Measurements from ENCODE around the gene SCNN1B.

SCNN1B gene

DNA sequence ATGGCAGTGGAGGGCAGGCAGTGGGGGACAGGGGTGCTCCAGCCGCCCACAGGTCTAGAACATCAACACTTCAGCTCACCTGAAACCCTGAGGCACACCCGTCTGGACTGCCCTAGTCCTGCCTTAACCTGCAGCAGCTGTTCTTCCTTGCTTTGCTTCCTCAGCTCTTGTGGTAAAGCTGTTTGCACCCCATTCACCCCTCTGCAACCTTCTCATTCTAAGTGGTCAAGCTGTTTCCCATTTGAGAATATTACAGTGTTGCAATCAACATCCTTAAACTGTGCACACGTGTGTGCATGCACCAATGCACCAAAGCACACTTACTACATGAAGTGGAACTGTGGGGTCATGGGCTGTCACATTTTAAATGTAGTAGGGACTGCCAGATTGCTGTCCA is 32.4 kb downstream of the SCNN1B start:
- no peaks in the 10 kb centered on the region for H3K36me3 Mint-ChIP-seq (ENCODE audit: low read depth)

DNA sequence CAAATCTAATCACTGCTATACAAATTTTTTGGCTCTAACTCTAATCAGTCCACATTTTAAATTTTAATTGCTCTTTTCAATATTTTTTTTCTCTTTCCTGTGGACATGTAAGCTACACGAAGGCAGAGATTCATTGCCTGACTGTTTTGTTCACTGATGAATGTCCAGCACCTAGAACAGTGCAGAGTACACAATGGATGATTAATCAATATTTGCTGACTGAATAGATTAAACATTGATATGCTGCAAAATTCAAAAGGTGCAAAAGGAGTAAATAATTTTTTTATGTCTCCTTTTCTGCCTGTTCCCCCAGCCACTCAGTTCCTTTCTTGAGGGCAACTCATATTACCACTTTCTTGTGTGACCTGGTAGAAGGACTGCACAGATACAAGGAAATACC is 32.8 kb downstream of the SCNN1B start:
- H3K27me3 Mint-ChIP-seq (ENCODE audit: low read depth), result peaks cover 8% of the 10 kb centered on the region
- no peaks in the 10 kb centered on the region for H3K4me1 Mint-ChIP-seq
- no peak overlapping the region for H3K4me3 Mint-ChIP-seq
- TF ChIP-seq, protein P1, sequence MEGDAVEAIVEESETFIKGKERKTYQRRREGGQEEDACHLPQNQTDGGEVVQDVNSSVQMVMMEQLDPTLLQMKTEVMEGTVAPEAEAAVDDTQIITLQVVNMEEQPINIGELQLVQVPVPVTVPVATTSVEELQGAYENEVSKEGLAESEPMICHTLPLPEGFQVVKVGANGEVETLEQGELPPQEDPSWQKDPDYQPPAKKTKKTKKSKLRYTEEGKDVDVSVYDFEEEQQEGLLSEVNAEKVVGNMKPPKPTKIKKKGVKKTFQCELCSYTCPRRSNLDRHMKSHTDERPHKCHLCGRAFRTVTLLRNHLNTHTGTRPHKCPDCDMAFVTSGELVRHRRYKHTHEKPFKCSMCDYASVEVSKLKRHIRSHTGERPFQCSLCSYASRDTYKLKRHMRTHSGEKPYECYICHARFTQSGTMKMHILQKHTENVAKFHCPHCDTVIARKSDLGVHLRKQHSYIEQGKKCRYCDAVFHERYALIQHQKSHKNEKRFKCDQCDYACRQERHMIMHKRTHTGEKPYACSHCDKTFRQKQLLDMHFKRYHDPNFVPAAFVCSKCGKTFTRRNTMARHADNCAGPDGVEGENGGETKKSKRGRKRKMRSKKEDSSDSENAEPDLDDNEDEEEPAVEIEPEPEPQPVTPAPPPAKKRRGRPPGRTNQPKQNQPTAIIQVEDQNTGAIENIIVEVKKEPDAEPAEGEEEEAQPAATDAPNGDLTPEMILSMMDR (IDR thresholded peaks at IDR 0.05; ENCODE audit: unreplicated experiment in 3 of 3), result no peak
- H3K36me3 Mint-ChIP-seq (ENCODE audit: low read depth), result no peaks in the 10 kb centered on the region
- peaks cover 5% of the 10 kb centered on the region for H3K9me3 Mint-ChIP-seq
- H3K27ac Mint-ChIP-seq, result no peak overlapping the region

More for the DNA sequence above, 32.4 kb downstream of the SCNN1B start:
- H3K4me3 Mint-ChIP-seq, result no peak overlapping the region
- H3K27ac Mint-ChIP-seq, result no peak overlapping the region
- TF ChIP-seq, protein P1 (IDR thresholded peaks at IDR 0.05; ENCODE audit: unreplicated experiment in 3 of 3), result no peak
- peaks cover 8% of the 10 kb centered on the region for H3K27me3 Mint-ChIP-seq (ENCODE audit: low read depth)
- H3K9me3 Mint-ChIP-seq, result peaks cover 5% of the 10 kb centered on the region
- no peaks in the 10 kb centered on the region for H3K4me1 Mint-ChIP-seq

DNA sequence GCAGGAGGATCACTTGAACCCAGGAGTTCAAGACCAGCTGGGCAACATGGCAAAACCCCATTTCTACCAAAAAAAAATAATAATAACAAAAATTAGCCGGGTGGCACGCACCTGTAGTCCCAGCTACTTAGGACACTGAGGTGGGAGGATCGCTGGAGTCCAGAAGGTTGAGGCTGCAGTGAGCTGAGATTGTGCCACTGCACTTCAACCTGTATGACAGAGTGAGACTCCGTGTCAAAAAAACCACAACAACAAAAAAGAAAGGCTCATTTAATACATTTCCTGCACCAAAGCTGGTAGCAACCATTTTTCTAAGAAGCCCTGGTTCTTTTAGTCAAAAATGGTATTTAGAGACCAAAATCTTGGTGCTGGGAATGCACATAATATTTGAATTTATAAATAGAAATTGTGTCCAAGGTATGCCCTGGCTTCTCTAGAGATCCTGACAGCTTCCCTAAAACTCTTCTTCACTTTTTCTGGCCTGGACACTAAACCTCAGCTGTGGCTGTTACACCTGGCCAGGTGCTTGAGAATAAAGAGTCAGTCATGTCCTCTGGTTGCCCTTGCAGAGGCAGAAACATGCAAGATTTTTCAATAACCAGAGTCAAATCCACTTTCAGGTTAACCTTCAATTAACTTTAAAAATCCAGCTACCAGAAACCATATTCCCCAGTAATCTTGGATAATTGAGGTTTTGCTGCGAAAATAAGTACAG is 35.9 kb downstream of the SCNN1B start:
- Mint-ChIP-seq H3K4me1 (no peaks in the 10 kb centered on the region), H3K4me3 (no peak overlapping the region), H3K27me3 (ENCODE audit: low read depth) (peaks cover 4% of the 10 kb centered on the region), H3K27ac (no peak overlapping the region), H3K9me3 (peaks cover 5% of the 10 kb centered on the region), H3K36me3 (ENCODE audit: low read depth) (no peaks in the 10 kb centered on the region)
- TF ChIP-seq, protein P1 (IDR thresholded peaks at IDR 0.05; ENCODE audit: unreplicated experiment in 3 of 3), result no peak

DNA sequence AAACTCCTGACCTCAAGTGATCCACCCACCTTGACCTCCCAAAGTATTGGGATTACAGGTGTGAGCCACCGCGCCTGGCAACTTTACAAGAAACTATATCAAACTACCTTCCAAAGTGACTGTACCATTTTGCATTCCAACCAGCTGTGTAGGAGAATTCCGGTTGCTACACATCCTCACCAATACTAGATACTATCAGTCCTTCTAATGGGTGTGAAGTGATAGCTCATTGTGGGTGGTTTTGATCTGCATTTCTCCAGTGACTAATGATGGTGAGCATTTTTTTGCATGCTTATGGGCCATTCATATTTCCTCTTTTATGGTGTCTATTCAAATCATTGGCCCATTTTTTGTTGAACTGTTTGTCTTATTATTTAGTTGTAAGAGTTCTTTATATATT is 37.7 kb downstream of the SCNN1B start:
- no peak overlapping the region for H3K4me3 Mint-ChIP-seq
- peaks cover 5% of the 10 kb centered on the region for H3K9me3 Mint-ChIP-seq
- TF ChIP-seq, protein P1 (IDR thresholded peaks at IDR 0.05; ENCODE audit: unreplicated experiment in 3 of 3), result no peak
- H3K4me1 Mint-ChIP-seq, result no peaks in the 10 kb centered on the region
- H3K27me3 Mint-ChIP-seq (ENCODE audit: low read depth), result peaks cover 8% of the 10 kb centered on the region
- H3K36me3 Mint-ChIP-seq (ENCODE audit: low read depth), result no peaks in the 10 kb centered on the region
- H3K27ac Mint-ChIP-seq, result no peak overlapping the region

DNA sequence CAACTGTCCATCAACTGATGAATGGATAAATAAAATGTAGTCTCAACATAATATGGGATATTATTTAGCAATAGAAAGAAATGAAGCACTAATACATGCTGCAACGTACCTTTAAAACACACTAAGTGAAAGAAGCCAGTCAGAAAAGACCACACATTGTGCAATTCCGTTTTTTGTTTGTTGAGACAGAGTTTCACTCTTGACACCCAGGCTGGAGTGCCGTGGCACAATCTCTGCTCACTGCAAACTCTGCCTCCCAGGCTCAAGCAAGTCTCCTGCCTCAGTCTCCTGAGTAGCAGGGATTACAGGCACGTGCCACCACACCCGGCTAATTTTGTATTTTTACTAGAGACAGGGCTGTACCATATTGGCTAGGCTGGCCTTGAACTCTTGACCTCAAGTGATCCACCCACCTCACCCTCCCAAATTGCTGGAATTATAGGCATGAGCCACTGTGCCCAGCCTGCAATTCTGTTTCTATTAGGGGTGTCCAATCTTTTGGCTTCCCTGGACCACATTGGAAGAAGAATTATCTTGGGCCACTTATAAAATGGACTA is 40.1 kb downstream of the SCNN1B start:
- H3K27me3 Mint-ChIP-seq (ENCODE audit: low read depth), result peaks cover 6% of the 10 kb centered on the region
- H3K4me1 Mint-ChIP-seq, result no peaks in the 10 kb centered on the region
- no peak overlapping the region for H3K27ac Mint-ChIP-seq
- H3K9me3 Mint-ChIP-seq, result peaks cover 5% of the 10 kb centered on the region
- H3K36me3 Mint-ChIP-seq (ENCODE audit: low read depth), result no peaks in the 10 kb centered on the region
- no peak overlapping the region for H3K4me3 Mint-ChIP-seq
- TF ChIP-seq, protein P1 (IDR thresholded peaks at IDR 0.05; ENCODE audit: unreplicated experiment in 3 of 3), result no peak
